COLO829 (cell line): ENCODE results near the gene PITPNC1.
"Not testable (repeated sequence)": the region's sequence is repeated elsewhere in the genome, so short reads cannot be mapped to it uniquely, and the experiment has no call there.

Experiments
- DNase-seq: peaks from one replicate; pipeline ENCODE4 v3.0.0; 2012; ENCODE audit warnings: low spot score

Gene PITPNC1

DNA sequence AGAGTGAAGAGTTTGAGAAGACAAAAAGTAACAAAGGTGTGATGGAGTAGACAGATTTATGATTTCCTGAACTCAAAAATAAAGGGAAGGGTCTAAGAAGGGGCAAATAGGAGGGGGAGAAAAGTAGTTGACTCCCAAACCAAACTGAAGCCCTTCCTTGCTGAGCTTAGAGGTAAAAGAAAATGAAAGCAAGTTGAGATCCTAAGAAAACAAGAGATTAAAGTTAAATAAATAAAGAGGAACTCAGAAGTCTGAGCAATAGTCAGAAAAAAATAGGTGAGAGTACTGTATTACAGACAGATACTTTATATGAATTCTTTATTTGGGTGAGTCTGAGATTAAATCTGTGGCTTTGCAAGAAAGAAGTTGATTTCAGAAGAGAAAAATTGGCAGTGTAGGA, 7.4 kb upstream of the PITPNC1 start:
- no peak for DNase-seq

DNA sequence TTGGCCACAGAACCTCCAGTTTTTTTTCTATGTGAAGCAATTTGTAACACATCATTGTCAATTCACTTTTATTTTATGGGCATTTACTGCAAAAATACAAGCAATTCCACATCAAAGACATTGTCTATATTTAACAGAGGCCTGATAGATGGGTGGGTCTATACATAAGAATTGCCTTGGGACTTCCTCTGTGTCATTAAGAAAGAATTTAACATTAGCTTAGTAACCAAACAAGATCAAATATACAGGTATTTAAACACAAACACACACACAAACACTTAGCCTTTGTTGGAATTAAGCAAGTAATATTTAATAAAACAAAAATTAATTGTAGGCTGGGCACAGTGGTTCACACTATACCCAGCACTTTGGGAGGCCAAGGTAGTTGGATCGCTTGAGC, 4.3 kb upstream of the PITPNC1 start:
- DNase-seq = peak; percentile 34

DNA sequence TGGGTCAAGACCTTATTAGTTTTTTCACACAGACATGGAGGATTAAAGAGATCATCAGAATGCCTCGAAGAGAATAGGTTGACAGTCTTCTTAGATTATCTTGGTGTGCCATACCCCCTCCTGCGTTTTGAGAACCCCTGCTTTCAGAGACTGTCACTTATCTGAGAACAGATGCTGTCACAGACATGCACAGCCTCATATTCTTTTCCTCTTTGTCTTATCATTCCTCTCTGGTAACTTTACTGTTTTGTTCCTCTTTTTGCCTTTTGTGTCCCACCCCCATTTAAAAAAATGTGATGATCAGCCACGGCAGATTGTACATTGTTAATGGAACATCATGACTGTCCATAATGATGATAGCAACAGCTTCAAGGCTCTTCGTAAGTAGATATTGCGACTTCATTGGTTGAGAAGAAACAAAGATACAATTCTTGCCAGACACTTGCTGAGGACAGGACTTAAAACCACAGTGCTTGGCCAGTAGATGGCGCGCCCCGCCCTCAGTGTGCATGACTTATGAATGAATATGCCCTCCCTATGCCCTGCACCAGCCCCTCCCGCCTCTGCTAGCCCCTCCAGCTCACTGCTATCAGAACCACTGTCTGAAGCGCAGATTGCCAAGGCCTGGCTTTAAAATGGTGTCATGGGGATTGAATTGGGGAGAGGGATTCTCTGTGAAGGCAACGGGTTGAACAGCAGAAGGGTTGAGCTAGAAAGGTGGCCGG, 2.6 kb upstream of the PITPNC1 start:
- peak; percentile 76 for DNase-seq

DNA sequence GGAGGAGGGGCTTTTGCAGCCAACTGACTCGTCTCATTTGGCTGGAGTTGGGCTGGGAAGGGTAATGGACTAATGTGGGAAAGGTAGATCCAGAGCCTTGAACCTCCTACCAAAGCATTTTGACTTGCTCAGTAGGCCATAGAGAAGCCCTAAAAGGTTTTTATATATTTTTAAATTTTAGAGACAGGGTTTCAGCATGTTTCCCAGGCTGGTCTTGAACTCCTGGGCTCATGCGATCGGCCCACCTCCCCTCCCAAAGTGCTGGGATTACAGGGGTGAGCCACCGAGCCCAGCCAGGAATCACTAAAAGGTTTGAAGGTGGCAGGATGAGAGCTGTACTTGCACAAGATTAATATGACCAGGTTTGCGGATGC, 2.0 kb upstream of the PITPNC1 start:
- DNase-seq = no peak

DNA sequence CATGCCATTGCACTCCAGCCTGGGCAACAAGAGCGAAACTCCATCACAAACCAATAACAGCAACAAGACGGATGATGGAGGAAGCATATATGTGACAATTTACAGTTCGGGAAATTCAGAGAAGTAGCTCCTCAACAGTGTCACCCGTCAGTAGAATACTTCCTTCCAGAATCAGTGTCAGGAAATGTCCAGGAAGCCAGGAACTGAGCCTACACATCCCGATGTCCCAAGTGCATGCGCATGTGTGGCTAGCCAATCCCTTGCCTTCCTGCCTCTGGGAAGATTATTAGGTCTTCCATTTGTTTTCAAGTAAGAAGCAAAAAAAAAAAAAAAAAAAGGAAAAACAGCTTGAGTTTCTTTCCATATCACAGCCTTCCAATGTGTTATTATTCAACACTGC, 1.4 kb upstream of the PITPNC1 start:
- DNase-seq = no peak

DNA sequence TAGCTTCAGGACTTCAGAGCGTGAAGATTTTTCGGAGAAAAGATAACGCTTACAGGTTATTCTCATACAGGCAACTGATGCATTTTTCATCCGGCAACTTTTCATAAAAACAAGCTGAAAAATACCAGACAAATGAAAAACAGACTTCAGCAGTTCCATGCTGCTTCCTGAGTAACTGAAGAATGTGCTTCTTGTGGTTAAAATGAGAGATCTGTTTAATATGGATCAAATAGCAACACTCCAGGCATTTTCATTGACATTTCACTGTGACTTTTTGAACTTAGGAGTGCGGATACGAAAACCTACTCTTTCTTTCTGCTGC, 705 bp upstream of the PITPNC1 start:
- no peak for DNase-seq

DNA sequence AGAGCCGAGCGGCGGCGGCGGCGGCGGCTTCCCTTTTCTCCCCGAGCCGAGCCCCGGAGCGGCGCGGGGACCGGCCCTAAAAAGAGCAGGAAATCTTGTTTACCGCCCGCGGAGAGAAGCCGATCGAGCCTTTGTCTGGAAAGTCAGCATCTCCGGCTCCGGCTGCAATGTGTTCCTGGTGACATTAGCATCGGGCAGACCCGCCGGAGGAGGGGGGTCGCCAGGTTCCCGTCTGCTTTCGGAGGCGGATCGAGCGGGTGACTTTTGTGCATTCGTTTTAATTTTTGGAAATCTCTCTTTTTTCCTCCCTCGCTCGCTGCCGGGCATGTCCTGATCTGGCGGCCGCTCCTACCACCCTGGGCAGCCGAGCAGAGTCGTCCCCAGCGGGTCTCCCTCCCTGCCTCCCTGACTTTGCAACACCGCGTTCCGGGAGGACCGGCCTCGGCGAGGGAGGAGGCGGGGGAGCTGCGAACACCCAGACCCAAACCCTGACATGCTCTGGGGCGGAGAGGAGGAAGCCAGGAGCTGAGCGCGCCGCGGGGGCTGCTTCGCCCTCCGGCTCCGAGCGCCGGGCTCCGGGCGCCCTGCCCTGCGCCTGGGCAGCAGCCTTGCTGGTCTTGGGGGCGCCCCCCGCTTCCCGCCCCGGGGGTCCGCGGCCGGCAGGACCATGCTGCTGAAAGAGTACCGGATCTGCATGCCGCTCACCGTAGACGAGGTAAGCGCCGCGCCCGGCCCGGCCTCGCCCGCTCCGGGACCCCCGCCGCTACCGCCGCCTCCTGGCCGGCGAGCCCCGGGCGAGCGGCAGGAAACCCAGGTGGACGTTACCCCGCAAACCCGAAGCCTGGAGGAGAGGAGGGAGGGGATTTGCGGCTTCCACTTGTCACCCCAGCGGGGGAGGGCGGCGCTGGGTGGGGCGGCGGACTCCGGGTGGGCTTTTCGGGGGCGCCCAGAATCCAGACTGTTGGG, 690 bp downstream of the PITPNC1 start:
- no peak for DNase-seq

DNA sequence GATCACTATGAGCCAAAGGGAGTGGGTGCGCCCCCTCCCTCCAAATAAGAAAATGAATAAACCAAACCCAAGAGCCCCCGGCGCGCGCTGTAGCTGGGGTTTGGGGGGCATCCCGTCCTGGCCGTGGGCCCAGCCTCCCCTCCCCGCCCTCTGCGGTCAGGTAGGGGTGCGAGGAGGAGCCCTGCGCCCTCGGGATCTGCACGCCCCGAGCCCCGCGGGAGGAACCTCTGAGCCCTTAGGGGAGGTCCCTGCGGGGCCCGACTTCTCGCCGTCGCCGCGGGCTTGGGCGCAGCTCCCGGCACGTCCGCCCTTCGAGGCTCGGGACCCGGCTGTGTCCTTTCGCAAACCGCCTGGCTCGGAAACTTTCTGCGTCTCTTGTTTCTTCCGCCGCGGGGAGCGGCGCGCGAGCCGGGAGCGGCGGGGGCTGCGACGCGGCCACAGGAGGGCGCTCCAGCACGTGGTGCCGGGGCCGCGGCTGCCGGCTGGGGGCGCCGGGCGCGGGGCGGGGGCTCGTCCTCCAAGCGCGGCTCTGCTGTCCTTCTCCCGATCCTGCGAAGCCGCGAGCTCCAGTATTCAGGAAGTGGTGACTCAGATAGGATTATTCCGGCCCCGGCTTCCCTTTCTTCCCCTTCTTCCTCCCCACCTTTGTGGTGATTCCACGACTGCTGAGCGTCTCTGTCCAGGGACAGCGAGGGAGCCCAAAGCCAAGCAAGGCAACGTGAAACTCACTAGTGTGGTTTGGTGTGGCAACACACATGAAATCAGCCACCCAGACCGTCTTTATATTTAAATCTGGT, 1.6 kb downstream of the PITPNC1 start:
- DNase-seq = peak; percentile 54

DNA sequence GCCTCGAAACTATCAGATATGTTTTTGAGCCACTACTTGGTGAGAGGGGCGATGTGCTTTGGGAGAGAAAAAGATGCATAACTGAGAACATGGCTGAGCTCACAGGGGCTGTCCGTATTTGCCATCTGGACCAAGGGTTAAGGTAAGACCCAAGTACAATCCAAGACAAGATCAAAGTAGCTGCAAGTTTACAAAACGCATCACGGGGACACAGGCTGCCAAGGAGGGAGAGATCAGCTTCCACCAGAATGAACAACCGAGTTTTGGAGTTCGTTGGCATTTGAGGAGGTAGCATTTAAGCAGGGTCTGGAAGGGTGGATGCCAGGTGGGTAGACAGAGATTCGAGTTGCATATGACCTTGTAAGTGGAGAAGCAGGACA, 2.2 kb downstream of the PITPNC1 start:
- DNase-seq = no peak

DNA sequence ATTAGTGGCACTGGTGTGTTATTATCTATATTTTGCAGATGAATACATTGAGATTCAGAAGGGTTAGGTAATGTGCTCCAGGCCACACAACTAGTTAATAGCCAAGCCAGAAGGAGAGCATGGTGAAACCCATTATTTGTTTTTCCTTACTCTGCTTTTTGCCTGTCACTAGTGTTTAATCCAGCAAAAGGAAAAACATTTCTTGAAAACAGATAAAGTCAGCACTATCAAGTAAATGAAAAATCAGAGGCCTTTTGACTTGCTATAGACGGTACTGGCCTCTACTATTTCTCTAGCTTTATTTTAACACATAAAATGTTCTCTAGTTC, 4.8 kb downstream of the PITPNC1 start:
- DNase-seq = no peak

DNA sequence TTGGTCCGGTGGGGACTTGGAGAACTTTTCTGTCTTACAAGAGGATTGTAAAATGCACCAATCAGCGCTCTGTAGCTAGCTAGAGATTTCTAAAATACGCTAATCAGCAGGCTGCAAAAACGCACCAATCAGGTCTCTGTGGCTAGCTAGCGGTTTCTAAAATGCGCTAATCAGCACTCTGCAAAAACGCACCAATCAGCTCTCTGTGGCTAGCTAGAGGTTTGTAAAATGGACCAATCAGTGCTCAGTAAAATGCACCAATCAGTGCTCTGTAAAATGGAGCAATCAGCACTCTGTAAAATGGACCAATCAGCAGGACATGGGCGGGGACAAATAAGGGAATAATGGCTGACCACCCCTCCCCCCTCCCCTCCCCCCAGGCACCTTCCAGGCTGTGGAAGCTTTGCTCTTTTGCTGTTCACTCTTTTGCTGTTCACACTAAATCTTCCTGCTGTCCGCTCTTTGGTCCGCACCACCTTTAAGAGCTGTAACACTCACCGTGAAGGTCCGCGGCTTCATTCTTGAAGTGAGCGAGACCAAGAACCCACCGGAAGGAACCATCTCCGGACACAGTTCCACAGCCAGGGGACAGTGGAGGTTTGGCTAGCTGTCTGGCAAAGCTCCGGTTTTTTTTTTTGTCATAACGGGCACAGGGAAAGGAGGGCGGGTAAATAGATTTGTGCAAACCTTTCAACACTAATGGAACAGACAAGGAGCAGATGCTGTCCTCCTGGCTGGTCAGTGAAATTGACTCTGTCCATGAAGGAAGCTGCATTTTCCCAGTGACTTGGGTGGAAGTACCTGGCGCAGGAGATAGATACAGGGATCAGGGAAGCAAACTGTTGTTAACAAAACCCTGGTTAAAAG, 8.3 kb downstream of the PITPNC1 start:
- no peak for DNase-seq

DNA sequence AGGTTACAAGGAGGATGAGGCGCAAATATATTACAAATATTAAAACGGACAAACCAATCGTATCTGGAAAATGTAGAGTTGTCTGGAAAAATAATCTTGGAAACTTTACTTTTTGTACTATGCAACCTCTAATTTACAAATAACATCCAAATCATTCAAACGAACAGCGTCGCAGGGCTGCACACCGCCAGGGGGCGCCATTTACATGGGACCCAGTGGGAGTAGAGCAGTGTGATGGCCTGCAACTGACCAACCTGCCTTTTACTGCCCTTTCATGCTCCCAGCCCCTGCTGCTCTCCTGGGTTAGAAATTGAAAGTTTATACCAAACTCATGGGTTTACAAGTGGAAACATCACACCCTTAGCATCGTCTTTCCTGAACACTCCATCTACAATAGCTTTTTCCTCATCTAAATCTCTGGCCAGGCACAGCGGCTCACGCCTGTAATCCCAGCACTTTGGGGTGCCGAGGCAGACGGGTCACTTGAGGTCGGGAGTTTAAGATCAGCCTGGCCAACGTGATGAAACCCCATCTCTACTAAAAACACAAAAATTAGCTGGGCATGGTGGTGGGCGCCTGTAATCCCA, 10.0 kb downstream of the PITPNC1 start:
- DNase-seq = peak; percentile 44

DNA sequence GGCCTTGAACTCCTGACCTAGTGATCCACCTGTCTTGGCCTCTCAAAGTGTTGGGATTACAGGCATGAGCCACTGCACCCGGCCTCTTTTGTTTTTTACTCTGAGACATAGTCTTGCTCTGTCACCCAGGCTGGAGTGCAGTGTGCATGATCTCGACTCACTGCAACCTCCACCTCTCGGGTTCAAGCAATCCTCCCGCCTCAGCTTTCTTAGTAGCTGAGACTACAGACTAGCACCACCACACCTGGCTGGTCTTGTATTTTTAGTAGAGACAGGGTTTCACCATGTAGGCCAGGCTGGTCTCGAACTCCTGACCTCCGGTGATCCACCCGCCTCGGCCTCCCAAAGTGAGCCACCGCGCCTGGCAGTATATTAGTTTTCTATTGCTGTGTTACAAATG, 11.5 kb downstream of the PITPNC1 start:
- not testable (repeated sequence) for DNase-seq

DNA sequence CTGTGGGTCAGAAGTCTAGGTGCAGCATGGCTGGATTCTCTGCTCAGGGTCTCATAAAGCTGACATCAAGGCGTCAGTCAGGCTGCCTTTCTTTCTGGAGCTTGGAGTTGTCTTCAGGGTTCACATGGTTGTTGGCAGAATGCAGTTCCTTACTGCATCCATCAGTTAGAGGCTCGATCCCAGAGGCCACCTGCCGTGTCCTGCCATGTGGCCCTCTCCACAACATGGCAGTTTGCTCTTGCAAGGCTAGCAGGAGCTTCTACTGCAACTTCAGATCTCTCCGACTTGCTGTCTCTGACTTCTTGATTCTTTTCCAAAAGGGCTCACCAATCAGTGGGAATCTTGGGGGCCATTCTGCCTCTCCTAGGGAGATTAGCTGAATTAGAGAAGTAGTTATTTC, 11.9 kb downstream of the PITPNC1 start:
- DNase-seq = no peak

DNA sequence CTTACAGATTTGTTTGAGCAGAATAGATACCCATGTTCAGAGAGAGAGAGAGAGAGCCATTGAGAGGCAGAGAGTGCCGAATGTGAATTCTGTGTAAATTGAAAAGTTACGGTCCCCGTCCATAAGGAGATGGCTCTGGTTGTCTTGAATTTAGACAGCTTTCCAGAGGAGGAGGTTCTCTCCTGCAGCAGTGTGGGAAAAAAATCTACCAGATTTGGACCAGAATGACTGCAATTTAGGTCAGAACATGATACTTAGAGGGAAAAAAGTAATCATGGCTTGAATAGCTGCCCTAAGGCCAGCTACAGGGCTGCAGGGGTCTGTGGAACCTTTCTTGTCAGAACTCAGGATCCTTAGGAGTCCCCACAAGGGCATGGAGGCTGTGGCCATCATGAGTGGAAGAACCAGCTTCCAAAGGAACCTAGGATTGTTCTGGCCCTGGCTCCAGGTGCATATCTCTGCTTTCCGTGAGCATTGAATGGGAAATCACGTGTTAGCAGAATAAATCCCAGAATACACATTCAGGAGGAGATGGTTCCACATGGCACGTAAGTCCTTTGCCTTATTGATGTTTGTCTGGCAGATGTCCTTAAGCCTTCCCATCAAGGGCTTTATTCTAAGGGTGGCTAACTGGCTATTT, 13.0 kb downstream of the PITPNC1 start:
- no peak for DNase-seq

DNA sequence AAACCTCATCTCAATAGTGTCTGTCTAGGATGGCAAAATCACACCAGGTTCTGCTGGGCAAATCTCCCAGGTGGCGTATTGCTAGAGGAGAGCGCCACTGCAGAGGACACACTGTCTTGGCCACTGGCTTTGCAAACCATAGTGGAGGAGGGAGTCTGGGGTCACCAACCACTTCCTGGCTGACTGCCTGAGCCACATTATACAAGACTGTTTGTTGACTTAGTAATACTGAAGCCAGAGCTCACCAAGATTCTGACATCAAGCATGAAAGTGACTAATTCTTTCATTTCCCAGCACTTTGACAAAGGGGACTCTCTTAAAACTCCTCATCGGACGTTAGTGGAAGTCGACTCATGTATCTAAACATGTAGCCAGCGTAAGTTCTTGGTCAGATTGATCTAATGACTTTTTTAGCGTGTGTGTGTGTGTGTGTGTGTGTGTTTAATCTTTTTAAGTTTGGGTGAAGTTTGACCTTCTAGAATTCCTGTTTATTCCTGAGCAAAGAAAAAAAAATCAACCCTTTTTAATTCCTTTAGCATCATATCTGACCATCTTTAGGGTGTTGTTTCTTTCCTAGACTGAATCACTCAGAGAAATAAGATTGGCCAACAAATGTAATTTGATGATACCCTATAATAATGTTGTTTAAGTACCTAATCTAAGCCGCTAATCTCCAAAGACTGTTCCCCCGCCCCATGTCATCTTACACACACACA, 13.7 kb downstream of the PITPNC1 start:
- peak; percentile 77 for DNase-seq

DNA sequence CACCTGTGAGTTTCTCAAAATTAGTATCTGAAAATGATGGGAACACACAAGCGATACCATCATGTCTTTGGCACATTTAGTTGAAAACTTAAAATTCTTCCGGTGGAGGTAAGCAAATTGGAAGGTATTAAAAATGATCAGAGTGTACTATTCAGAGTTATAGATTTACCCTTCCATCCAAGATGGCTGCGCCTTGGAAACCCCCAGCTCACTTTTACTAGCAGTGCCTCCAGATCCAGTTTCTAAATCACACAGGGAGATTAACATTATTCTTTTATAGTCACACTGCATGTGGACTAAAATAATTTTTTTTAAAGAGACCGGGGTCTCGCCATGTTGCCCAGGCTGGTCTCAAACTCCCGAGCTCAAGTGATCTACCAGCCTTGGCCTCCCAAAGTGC, 15.0 kb downstream of the PITPNC1 start:
- DNase-seq = no peak

DNA sequence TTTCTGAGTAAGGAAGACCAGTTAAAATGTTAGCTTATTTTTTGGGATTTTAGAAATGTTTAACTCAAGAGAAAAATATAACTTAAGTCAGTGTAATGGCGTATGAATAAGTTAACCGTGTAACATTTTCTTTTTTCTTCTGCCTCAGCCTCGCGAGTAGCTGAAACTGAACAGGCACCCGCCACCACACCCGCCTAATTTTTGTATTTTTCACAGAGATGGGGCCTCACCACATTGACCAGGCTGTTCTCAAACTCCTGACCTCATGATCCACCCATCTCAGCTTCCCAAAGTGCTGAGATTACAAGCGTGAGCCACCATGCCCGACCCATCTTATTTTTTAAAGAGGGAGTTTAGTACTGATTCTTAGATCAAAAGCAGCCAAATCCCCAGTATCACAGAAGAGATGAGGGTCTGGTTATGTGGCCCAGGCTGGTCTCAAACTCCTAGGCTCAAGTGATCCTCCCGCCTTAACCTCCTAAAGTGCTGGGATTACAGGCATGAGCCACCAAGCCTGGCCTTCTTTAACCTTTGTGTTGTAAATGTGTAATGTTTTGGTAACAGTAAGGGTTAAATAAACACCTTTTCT, 16.8 kb downstream of the PITPNC1 start:
- DNase-seq = no peak

DNA sequence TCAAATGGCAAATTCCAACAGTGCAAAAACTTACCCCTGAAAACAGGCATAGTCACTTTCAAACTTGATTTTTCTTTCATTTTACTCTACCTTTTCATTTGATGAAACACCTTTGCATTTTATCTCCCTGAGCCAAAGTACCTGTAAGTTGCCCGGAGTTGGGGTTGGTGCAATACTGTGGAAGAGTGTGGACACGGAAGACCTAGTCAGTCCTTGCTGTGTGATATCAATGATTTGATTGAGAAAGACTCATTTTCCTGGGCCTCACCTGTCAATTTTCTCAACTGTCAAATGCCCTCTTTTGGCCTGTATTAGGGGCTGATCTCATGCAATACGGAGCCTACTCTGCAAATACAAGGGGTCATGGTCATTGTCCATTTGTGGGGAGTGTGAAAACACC, 22.6 kb downstream of the PITPNC1 start:
- DNase-seq = no peak

DNA sequence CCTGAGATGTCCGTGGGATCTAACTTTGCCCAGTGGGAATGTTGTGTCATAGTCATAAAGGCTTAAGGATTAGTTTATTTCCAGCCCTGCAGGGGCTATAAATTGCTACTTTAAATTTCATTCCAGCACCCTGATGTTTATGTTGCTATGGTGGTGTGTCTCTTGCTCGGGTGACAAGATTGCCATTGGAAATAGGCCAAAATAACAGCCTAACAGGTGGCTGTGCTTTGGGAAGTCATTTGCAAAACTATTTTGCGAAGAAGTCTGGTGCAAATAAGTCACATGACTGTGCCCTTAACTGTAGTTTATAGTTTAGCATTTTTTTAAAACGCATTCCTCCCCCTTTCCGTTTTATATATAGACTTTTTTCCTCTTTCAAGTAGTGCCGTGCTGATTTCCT, 23.1 kb downstream of the PITPNC1 start:
- DNase-seq = no peak
